IMR-90 (cell line): ENCODE measurements around the gene HEPHL1. TPM values are rescaled to one million over a fixed set of nuclear protein-coding genes. Genes with fewer than 3 reads are reported as not detected.

Source experiments
- ATAC-seq: fragments of 200-7000 bp; cut with Tn5 transposase; 2 replicates; pipeline ENCODE4 v1.9.1; 2020; ENCODE audit warnings: low read depth, mild to moderate bottlenecking, moderate library complexity
- BruUV-seq: library from RNA; stranded (reverse); fragments of 400-500 nt; replicated peaks from 2 replicates; lab custom pipeline; 2021; lab: Mats Ljungman, UMichigan
- CTCF ChIA-PET: fragments of 300-600 bp; formaldehyde crosslinking; extraction: SDS; loops from one replicate; lab custom pipeline; 2021; ENCODE audit warnings: antibody characterized with exemption; lab: Yijun Ruan, JAX
- POLR2A ChIA-PET: fragments of 300-600 bp; sonication (Branson Sonifier 250); formaldehyde crosslinking; loops from one replicate; lab custom pipeline; 2022; ENCODE audit warnings: antibody characterized with exemption; ENCODE audit not compliant: unreplicated experiment; lab: Charles Lee
- DNase-seq: peaks from one replicate; pipeline ENCODE4 v3.0.0; 2013
- H2AFZ ChIP-seq: replicated peaks from 2 replicates; pipeline ENCODE3; 2013; ENCODE audit warnings: low read length, mild to moderate bottlenecking; ENCODE audit not compliant: poor library complexity
- H2AK5ac ChIP-seq: 2 replicates; pipeline ENCODE4 v1.6.1; 2013; ENCODE audit warnings: low read depth, low read length, inconsistent platforms
- H2AK9ac ChIP-seq: replicated peaks from 2 replicates; pipeline ENCODE3; 2013; ENCODE audit warnings: mild to moderate bottlenecking, low read depth, low read length, moderate library complexity; ENCODE audit not compliant: poor library complexity
- H2BK120ac ChIP-seq: 2 replicates; pipeline ENCODE4 v1.6.1; 2013; ENCODE audit warnings: low read depth, low read length, inconsistent platforms
- H2BK15ac ChIP-seq: 3 replicates; pipeline ENCODE4 v1.6.1; 2013; ENCODE audit warnings: low read depth, low read length, inconsistent platforms
- H2BK20ac ChIP-seq: 2 replicates; pipeline ENCODE4 v1.6.1; 2013; ENCODE audit warnings: low read depth, mild to moderate bottlenecking, inconsistent platforms, low read length, moderate library complexity
- H2BK5ac ChIP-seq: 2 replicates; pipeline ENCODE4 v1.6.1; 2013; ENCODE audit warnings: mild to moderate bottlenecking, low read depth, low read length, inconsistent platforms; ENCODE audit not compliant: poor library complexity, severe bottlenecking
- H3K14ac ChIP-seq: replicated peaks from 2 replicates; pipeline ENCODE4 v1.6.1; 2013; ENCODE audit warnings: low read depth, low read length, inconsistent platforms
- H3K18ac ChIP-seq: 2 replicates; pipeline ENCODE4 v1.6.1; 2013; ENCODE audit warnings: low read depth, low read length, control low read depth
- H3K23ac ChIP-seq: 2 replicates; pipeline ENCODE4 v1.6.1; 2013; ENCODE audit warnings: low read depth, low read length, inconsistent platforms
- H3K27ac ChIP-seq: 2 replicates; pipeline ENCODE4 v1.5.1; 2013; ENCODE audit warnings: mild to moderate bottlenecking, control low read depth, low read length; ENCODE audit not compliant: insufficient read depth
- H3K27me3 ChIP-seq: 2 replicates; pipeline ENCODE4 v1.6.1; 2013; ENCODE audit warnings: low read length; ENCODE audit not compliant: control insufficient read depth, insufficient read depth
- H3K36me3 ChIP-seq: 2 replicates; pipeline ENCODE4 v1.6.1; 2013; ENCODE audit warnings: low read length, mixed read lengths; ENCODE audit not compliant: control insufficient read depth, insufficient read depth
- H3K4ac ChIP-seq: 2 replicates; pipeline ENCODE4 v1.6.1; 2013; ENCODE audit warnings: low read depth, low read length, inconsistent platforms
- H3K4me1 ChIP-seq: 2 replicates; pipeline ENCODE4 v1.6.1; 2013; ENCODE audit warnings: low read length, mixed read lengths; ENCODE audit not compliant: control insufficient read depth, insufficient read depth
- H3K4me2 ChIP-seq: 2 replicates; pipeline ENCODE4 v1.6.1; 2013; ENCODE audit warnings: low read depth, mild to moderate bottlenecking, control low read depth, low read length, moderate library complexity
- H3K4me3 ChIP-seq: 2 replicates; pipeline ENCODE4 v1.5.1; 2013; ENCODE audit warnings: low read depth, mild to moderate bottlenecking, control low read depth, low read length, moderate library complexity; ENCODE audit not compliant: insufficient read depth
- H3K56ac ChIP-seq: 2 replicates; pipeline ENCODE4 v1.6.1; 2013; ENCODE audit warnings: low read length, inconsistent platforms; ENCODE audit not compliant: insufficient read depth; ENCODE audit errors: extremely low read depth
- H3K79me1 ChIP-seq, 2 experiments: 2 replicates each; pipeline ENCODE4 v1.6.1; 2013; ENCODE audit warnings: low read length in 2 of 2, inconsistent platforms in 1 of 2, low read depth in 1 of 2
- H3K9ac ChIP-seq: 2 replicates; pipeline ENCODE4 v1.6.1; 2013; ENCODE audit warnings: low read depth, low read length, control low read depth
- H3K9me1 ChIP-seq: 2 replicates; pipeline ENCODE4 v1.6.1; 2013; ENCODE audit warnings: low read length, inconsistent platforms; ENCODE audit not compliant: insufficient read depth
- H3K9me3 ChIP-seq: 2 replicates; pipeline ENCODE4 v1.6.1; 2013; ENCODE audit warnings: low read length; ENCODE audit not compliant: control insufficient read depth, insufficient read depth
- H4K20me1 ChIP-seq: 2 replicates; pipeline ENCODE4 v1.6.1; 2013; ENCODE audit warnings: low read length, inconsistent platforms; ENCODE audit not compliant: insufficient read depth
- H4K5ac ChIP-seq: 2 replicates; pipeline ENCODE4 v1.6.1; 2013; ENCODE audit warnings: mild to moderate bottlenecking, low read depth, low read length, control low read depth
- H4K8ac ChIP-seq, 2 experiments: 2 replicates each; pipeline ENCODE4 v1.6.1; 2013; ENCODE audit warnings: low read depth in 2 of 2, low read length in 2 of 2, control low read depth in 1 of 2, inconsistent platforms in 1 of 2
- H4K91ac ChIP-seq: 2 replicates; pipeline ENCODE4 v1.6.1; 2013; ENCODE audit warnings: low read depth, low read length, inconsistent platforms; ENCODE audit not compliant: insufficient read depth
- BHLHE40 ChIP-seq: fragments of 150-350 bp; IDR thresholded peaks from 2 replicates; pipeline ENCODE4 v1.6.1; 2016; ENCODE audit warnings: mild to moderate bottlenecking, low read depth, low read length
- CEBPB ChIP-seq: IDR thresholded peaks from 2 replicates; pipeline ENCODE4 v1.6.1; 2012; ENCODE audit warnings: low read depth, low read length, improper control_type of control experiment
- CHD1 ChIP-seq: IDR thresholded peaks from 2 replicates; pipeline ENCODE4 v1.6.1; 2012; ENCODE audit warnings: low read depth, low read length, improper control_type of control experiment
- FOS ChIP-seq: fragments of 150-350 bp; IDR thresholded peaks from 2 replicates; pipeline ENCODE4 v1.6.1; 2016; ENCODE audit warnings: low read depth, low read length
- MAFK ChIP-seq: IDR thresholded peaks from 2 replicates; pipeline ENCODE4 v1.6.1; 2012; ENCODE audit warnings: low read depth, low read length, improper control_type of control experiment
- MXI1 ChIP-seq: IDR thresholded peaks from 2 replicates; pipeline ENCODE4 v1.6.1; 2012; ENCODE audit warnings: low read depth, mild to moderate bottlenecking, low read length, moderate library complexity, borderline replicate concordance
- POLR2A ChIP-seq: IDR thresholded peaks from 2 replicates; pipeline ENCODE4 v1.6.1; 2012; ENCODE audit warnings: mild to moderate bottlenecking, low read depth, low read length
- RAD21 ChIP-seq: IDR thresholded peaks from 2 replicates; pipeline ENCODE4 v1.6.1; 2012; ENCODE audit warnings: low read length, improper control_type of control experiment
- RCOR1 ChIP-seq: IDR thresholded peaks from 2 replicates; pipeline ENCODE4 v1.6.1; 2012; ENCODE audit warnings: mild to moderate bottlenecking, low read length, improper control_type of control experiment; ENCODE audit not compliant: insufficient replicate concordance
- RFX5 ChIP-seq: IDR thresholded peaks from 2 replicates; pipeline ENCODE4 v1.8.0; 2012; ENCODE audit warnings: low read depth, mild to moderate bottlenecking, low read length, moderate library complexity
- SMC3 ChIP-seq: fragments of 150-350 bp; IDR thresholded peaks from 2 replicates; pipeline ENCODE4 v1.6.1; 2016; ENCODE audit warnings: low read depth, mild to moderate bottlenecking, antibody characterized with exemption, low read length, moderate library complexity
- USF2 ChIP-seq: fragments of 150-350 bp; IDR thresholded peaks from 2 replicates; pipeline ENCODE4 v1.6.1; 2017; ENCODE audit warnings: mild to moderate bottlenecking, antibody characterized with exemption, low read length, low read depth
- WGBS, 2 experiments: methylation state at CpG; one replicate each; pipeline versions ENCODE4 v1.1.5 to v1.1.7; 2013; ENCODE audit warnings: missing lambda C conversion rate in 2 of 2; ENCODE audit not compliant: insufficient read length in 1 of 2; ENCODE audit errors: extremely low coverage in 2 of 2; 5-methylcytosine and 5-hydroxymethylcytosine counted together
- dilution Hi-C: fragments of 300-500 bp; cut with HindIII; formaldehyde crosslinking; loops from one replicate; pipeline ENCODE4 v1.14.3; 2018; ENCODE audit warnings: low sequenced_read_pairs; ENCODE audit not compliant: unreplicated experiment
- in situ Hi-C: fragments of 300-500 bp; cut with MboI; formaldehyde crosslinking; loops from 3 replicates; pipeline ENCODE4 v1.14.3; 2019; ENCODE audit warnings: low sequenced_read_pairs, inconsistent platforms, mixed read lengths
- intact Hi-C: fragments of 100-400 bp; cut with micrococcal nuclease; formaldehyde crosslinking; loops from 2 replicates; pipeline ENCODE4 v1.10.0; 2022
- polyA plus RNA-seq, 3 experiments: library from polyadenylated mRNA; depleted of rRNA; stranded (reverse); fragments of >200 nt; gene quantifications; 2 replicates each; pipeline ENCODE4 v1.2.3, GENCODE V29; 2012; ENCODE audit warnings: low replicate concordance in 1 of 3
- total RNA-seq: library from RNA; depleted of rRNA; stranded (reverse); fragments of >200 nt; gene quantifications from 2 replicates; pipeline ENCODE4 v1.2.3, GENCODE V29; 2012
- TF ChIP-seq, protein P1 (sequence below): fragments of 150-350 bp; IDR thresholded peaks from 2 replicates; pipeline ENCODE4 v1.6.1; 2016; ENCODE audit warnings: low read depth, mild to moderate bottlenecking, low read length, moderate library complexity, borderline replicate concordance

The HEPHL1 gene
- total and polyA plus RNA-seq, 2 of the 4 experiments (the other 2 are of a cell fraction) = under 0.01 to 0.02 TPM

GRCh38 chr11:94024547-94024946 lies 3.4 kb downstream of the HEPHL1 start:
- H3K9me3 ChIP-seq = no peaks in the 10 kb centered on the region; the same call in 1 of the 2 replicates
- no peaks in the 10 kb centered on the region for H3K79me1 ChIP-seq
- no peak overlapping the region for H2BK5ac ChIP-seq
- no peaks in the 10 kb centered on the region for H3K9me1 ChIP-seq
- no peaks in the 10 kb centered on the region for H4K20me1 ChIP-seq
- TF ChIP-seq USF2 (no peak), RAD21 (no peak), RCOR1 (no peak), CHD1 (no peak), MXI1 (no peak), MAFK (no peak), BHLHE40 (no peak), CEBPB (no peak), RFX5 (no peak), SMC3 (no peak), POLR2A (no peak), FOS (no peak)
- TF ChIP-seq, protein P1, sequence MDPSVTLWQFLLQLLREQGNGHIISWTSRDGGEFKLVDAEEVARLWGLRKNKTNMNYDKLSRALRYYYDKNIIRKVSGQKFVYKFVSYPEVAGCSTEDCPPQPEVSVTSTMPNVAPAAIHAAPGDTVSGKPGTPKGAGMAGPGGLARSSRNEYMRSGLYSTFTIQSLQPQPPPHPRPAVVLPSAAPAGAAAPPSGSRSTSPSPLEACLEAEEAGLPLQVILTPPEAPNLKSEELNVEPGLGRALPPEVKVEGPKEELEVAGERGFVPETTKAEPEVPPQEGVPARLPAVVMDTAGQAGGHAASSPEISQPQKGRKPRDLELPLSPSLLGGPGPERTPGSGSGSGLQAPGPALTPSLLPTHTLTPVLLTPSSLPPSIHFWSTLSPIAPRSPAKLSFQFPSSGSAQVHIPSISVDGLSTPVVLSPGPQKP = no peak
- BruUV-seq = no TSS peak
- intact Hi-C loops = no loop called here
- H4K8ac ChIP-seq = no peak overlapping the region
- no peak overlapping the region for H3K14ac ChIP-seq
- ATAC-seq = no peak
- DNase-seq = no peak
- no peak overlapping the region for H4K91ac ChIP-seq
- H3K23ac ChIP-seq = no peak overlapping the region
- no peak overlapping the region for H3K27ac ChIP-seq
- no CpG with 5 or more reads among the region's 2 CpGs for WGBS, 2 experiments
- H3K4me2 ChIP-seq = no peak overlapping the region
- ChIA-PET CTCF (no interaction called here), POLR2A (no interaction called here)
- no peak overlapping the region for H4K5ac ChIP-seq
- H2AFZ ChIP-seq = no peak overlapping the region
- no peak overlapping the region for H2AK5ac ChIP-seq
- H3K9ac ChIP-seq = no peak overlapping the region
- H3K27me3 ChIP-seq = no peaks in the 10 kb centered on the region
- H3K4me1 ChIP-seq = no peaks in the 10 kb centered on the region; the same call in 1 of the 2 replicates
- no peaks in the 10 kb centered on the region for H3K36me3 ChIP-seq
- no peak overlapping the region for H3K18ac ChIP-seq
- in situ Hi-C loops = no loop called here
- no peak overlapping the region for H2AK9ac ChIP-seq
- no peak overlapping the region for H3K4ac ChIP-seq
- no peak overlapping the region for H2BK15ac ChIP-seq
- dilution Hi-C loops = no loop called here
- no peak overlapping the region for H3K4me3 ChIP-seq
- H2BK120ac ChIP-seq = no peak overlapping the region
- H3K56ac ChIP-seq = no peak overlapping the region
- H2BK20ac ChIP-seq = no peak overlapping the region
